ENCODE data around the gene LHCGR.

The LHCGR gene

DNA sequence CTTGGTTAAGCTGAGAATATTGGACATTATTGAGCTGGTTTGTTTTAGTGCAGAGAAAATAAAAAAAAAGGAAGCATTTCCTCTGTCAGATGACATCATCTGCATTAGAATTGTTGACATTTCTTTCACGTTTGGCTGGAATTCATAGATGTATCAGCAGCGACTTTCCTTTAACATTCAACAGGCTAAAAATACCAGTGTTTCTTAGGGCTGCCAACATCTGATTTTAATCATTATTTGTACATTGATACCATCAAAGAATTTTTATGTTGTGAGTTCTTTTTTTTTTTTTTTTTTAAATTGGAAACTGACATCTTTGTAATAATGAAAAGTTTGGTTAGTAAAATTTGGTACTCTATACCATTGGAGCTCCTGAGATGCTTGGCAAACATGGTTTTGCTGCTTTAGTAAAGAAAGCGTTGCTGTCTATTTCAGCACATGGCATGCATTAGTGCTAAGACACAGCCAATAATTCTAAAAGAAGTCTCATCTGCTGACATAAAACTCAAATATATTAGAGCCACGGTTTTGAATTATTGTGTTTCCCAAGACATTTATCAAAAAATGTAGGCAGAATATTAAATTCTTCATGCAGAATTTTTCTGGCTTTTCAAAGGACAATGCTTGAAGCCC, 104.2 kb downstream of the LHCGR start:
- Histone ChIP-seq H3F3A (ENCODE audit: insufficient read depth) (no peaks in the 10 kb centered on the region), H3K27me3 (ENCODE audit: low read length) (no peaks in the 10 kb centered on the region), H3K36me3 (ENCODE audit: low read length) (no peaks in the 10 kb centered on the region), H3K9ac (ENCODE audit: low read length) (no peak overlapping the region), H3K79me2 (ENCODE audit: insufficient read depth, low read length) (no peaks in the 10 kb centered on the region), H4K20me1 (ENCODE audit: low read depth, low read length) (no peaks in the 10 kb centered on the region), H3K4me2 (ENCODE audit: low read depth, low read length, poor library complexity, severe bottlenecking) (no peak overlapping the region), H3K9me2 (replicated peaks; ENCODE audit: insufficient read depth, low read length) (no peaks in the 10 kb centered on the region), H3K9me3 (ENCODE audit: insufficient read depth, low read length) (no peaks in the 10 kb centered on the region), H3K27ac (ENCODE audit: low read depth, low read length) (no peak overlapping the region), H2AFZ (ENCODE audit: low read depth, low read length, severe bottlenecking) (no peak overlapping the region), H3K4me3 (ENCODE audit: insufficient read depth, low read length, poor library complexity, severe bottlenecking) (no peak overlapping the region)
- TF ChIP-seq, protein P1, sequence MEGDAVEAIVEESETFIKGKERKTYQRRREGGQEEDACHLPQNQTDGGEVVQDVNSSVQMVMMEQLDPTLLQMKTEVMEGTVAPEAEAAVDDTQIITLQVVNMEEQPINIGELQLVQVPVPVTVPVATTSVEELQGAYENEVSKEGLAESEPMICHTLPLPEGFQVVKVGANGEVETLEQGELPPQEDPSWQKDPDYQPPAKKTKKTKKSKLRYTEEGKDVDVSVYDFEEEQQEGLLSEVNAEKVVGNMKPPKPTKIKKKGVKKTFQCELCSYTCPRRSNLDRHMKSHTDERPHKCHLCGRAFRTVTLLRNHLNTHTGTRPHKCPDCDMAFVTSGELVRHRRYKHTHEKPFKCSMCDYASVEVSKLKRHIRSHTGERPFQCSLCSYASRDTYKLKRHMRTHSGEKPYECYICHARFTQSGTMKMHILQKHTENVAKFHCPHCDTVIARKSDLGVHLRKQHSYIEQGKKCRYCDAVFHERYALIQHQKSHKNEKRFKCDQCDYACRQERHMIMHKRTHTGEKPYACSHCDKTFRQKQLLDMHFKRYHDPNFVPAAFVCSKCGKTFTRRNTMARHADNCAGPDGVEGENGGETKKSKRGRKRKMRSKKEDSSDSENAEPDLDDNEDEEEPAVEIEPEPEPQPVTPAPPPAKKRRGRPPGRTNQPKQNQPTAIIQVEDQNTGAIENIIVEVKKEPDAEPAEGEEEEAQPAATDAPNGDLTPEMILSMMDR (IDR thresholded peaks at IDR 0.05; ENCODE audit: insufficient read depth, low read length, poor library complexity, severe bottlenecking) = no peak
- no peak for TF ChIP-seq EZH2phosphoT487 (conservative IDR thresholded peaks at IDR 0.05; ENCODE audit: low read length)

DNA sequence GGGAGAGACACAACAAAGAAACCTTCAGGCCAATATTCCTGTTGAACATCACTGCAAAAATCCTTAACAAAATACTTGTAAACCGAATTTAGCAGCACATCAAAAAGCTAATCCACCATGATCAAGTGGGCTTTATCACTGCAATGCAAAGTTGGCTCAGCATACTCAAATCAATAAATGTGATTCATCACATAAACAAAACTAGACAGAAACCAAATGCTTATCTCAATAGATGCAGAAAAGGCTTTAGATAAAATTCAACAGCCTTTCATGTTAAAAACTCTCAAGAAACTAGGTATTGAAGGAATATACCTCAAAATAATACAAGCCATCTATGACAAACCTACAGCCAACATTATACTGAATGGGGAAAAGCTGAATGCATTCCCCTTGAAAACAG, 117.3 kb downstream of the LHCGR start:
- H3K36me3 ChIP-seq (ENCODE audit: low read length) = no peaks in the 10 kb centered on the region
- no peak overlapping the region for H3K4me2 ChIP-seq (ENCODE audit: low read depth, low read length, poor library complexity, severe bottlenecking)
- no peaks in the 10 kb centered on the region for H3K79me2 ChIP-seq (ENCODE audit: insufficient read depth, low read length)
- no peaks in the 10 kb centered on the region for H3F3A ChIP-seq (ENCODE audit: insufficient read depth)
- H2AFZ ChIP-seq (ENCODE audit: low read depth, low read length, severe bottlenecking) = no peak overlapping the region
- H3K9ac ChIP-seq (ENCODE audit: low read length) = no peak overlapping the region
- no peak overlapping the region for H3K27ac ChIP-seq (ENCODE audit: low read depth, low read length)
- TF ChIP-seq, protein P1 (IDR thresholded peaks at IDR 0.05; ENCODE audit: insufficient read depth, low read length, poor library complexity, severe bottlenecking) = no peak
- TF ChIP-seq EZH2phosphoT487 (conservative IDR thresholded peaks at IDR 0.05; ENCODE audit: low read length) = no peak
- no peaks in the 10 kb centered on the region for H3K27me3 ChIP-seq (ENCODE audit: low read length)
- H3K4me3 ChIP-seq (ENCODE audit: insufficient read depth, low read length, poor library complexity, severe bottlenecking) = no peak overlapping the region
- H3K9me3 ChIP-seq (ENCODE audit: insufficient read depth, low read length) = no peaks in the 10 kb centered on the region
- no peaks in the 10 kb centered on the region for H3K9me2 ChIP-seq (replicated peaks; ENCODE audit: insufficient read depth, low read length)
- no peaks in the 10 kb centered on the region for H4K20me1 ChIP-seq (ENCODE audit: low read depth, low read length)
